NCI-H774 (cell line): ENCODE results near the gene ZNF598.

Source experiments
- DNase-seq: peaks from one replicate; lab custom pipeline; 2025; lab: John Stamatoyannopoulos, UW

ZNF598 gene

DNA sequence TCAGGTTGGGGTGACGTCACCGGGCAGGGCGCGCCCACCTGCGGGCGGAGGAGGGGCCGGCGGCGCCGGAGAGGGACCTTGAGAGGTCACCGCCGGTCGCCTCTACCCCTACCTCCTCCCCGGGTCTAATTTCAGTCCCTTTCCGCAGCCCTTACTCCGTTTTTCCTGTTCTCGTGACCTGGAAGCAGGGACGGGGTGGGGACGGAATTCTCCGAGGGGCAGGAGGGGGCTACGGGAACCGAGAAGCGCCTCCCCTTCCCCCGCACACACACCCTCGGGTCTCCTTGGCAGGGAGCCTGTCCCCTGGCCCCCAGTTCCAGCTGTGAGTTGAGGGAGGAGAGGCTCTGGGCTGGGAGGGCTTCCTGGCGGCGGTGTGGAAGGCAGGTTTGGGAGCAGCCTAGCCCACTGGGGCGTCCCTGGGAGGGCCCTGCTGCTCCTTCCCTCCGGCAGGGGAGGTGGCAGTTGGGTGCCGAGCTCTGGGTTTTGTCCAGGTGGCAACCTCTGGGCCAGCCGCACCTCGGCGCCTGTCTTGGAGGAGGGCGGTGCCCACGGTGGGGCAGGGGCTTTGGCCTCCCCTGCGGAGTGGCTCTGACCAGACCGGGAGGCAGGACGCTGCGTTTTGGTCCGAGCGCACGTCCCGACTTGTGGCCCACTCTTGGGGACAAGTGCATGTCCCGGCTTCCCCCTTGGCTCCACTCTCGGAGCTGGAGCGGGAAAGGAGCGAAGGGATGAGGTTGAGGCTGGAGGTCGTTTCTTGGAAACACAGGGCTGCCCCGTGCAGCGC lies 19.1 kb downstream of the ZNF598 start:
- DNase-seq, result no peak

- no peak for DNase-seq
These were observed 19.6 kb downstream of the ZNF598 start for GRCh38 chr16:1990101-1990350.

GRCh38 chr16:1989209-1990100 lies 20.2 kb downstream of the ZNF598 start, which contains the start of gene SYNGR3:
Gene SYNGR3 (plus strand): TSS chr16:1989970. CDS start chr16:1990103, 133 bp downstream.
- no peak for DNase-seq

- DNase-seq, result no peak
These were observed 22.4 kb downstream of the ZNF598 start for GRCh38 chr16:1987198-1987597.

- DNase-seq, result no peak
These were observed 24.0 kb downstream of the ZNF598 start for GRCh38 chr16:1985466-1986150.

DNA sequence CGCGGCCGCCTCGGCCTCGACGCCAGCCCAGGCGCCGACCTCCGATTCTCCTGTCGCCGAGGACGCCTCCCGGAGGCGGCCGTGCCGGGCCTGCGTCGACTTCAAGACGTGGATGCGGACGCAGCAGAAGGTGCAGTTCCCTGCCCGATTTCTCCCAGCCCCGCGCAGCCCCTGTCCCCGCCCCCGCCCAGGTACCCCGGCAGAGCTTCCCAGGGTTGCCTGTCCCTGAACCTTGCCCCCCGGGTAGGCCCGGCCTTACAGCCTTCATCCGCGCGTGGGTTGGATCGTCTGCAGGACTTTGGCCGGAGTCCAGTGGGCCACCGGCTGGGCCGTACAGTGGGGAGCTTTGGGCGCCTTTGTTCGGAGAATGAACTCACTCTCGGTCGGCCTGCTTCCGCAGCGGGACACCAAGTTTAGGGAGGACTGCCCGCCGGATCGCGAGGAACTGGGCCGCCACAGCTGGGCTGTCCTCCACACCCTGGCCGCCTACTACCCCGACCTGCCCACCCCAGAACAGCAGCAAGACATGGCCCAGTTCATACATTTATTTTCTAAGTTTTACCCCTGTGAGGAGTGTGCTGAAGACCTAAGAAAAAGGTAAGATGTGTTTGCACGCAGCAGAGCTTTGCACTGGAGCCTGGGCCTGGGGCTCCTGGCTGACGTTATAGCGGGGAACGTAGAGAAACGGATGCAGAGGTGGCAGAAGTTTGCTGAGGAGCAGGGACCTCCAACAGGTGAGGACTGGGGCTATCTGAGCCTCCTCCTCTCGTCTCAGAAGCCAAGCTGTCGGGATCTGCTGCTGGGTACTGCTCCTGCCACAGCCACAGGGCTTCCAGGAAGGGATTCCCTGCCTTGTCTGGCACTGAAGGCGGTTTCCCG lies 25.0 kb downstream of the ZNF598 start:
- DNase-seq, result no peak

DNA sequence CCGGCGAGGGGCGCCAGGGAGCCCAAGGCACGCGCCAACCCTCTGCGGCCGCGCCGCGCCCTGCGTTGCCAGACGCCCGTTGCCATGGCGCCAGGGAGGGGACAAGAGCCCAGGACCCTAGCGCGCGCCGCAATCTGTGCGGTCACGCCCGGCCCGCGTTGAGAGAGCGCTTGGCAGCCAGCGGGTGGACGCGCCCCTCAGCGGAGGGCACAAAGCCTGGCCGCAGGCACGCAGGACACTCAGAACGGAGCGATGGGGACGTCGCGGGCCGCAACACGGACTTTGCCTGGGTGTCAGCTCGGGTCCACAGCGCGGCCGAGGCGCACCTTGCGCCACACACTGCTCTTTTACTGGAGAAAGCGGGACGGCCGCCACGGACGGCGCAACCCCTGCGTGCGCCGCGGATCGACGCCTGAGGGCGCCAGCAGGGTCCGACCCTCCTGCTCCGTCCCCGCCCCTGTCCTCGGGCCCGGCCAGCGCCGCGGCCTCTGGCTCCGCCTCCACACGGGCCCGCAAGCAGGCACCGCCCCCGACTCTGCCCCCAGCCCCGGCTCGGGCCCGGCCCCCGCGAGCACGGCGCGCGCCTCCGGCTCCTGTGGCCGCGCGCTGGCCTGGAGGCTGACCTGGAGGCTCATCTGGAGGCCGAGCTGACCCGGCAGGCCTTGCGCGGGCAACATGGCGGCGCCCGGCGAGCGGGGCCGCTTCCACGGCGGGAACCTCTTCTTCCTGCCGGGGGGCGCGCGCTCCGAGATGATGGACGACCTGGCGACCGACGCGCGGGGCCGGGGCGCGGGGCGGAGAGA lies 25.9 kb downstream of the ZNF598 start, which contains the start of gene GFER:
Gene GFER (plus strand): TSS at position 650 of the 803 bp plus-strand sequence. CDS start 26 bp downstream, at position 676.
- peak; percentile 70 for DNase-seq

- no peak for DNase-seq
These were observed 26.6 kb downstream of the ZNF598 start for GRCh38 chr16:1982991-1983543.

GRCh38 chr16:1982013-1982433 lies 27.6 kb downstream of the ZNF598 start:
- no peak for DNase-seq

GRCh38 chr16:1981398-1981836 lies 28.2 kb downstream of the ZNF598 start, which contains the start of gene NOXO1:
Gene NOXO1 (minus strand): TSS chr16:1981469. CDS start chr16:1981179, 290 bp downstream.
- DNase-seq, result no peak

- no peak for DNase-seq
These were observed 28.9 kb downstream of the ZNF598 start for GRCh38 chr16:1980770-1981087.

- DNase-seq, result no peak
These were observed 29.4 kb downstream of the ZNF598 start for GRCh38 chr16:1980030-1980769.

DNA sequence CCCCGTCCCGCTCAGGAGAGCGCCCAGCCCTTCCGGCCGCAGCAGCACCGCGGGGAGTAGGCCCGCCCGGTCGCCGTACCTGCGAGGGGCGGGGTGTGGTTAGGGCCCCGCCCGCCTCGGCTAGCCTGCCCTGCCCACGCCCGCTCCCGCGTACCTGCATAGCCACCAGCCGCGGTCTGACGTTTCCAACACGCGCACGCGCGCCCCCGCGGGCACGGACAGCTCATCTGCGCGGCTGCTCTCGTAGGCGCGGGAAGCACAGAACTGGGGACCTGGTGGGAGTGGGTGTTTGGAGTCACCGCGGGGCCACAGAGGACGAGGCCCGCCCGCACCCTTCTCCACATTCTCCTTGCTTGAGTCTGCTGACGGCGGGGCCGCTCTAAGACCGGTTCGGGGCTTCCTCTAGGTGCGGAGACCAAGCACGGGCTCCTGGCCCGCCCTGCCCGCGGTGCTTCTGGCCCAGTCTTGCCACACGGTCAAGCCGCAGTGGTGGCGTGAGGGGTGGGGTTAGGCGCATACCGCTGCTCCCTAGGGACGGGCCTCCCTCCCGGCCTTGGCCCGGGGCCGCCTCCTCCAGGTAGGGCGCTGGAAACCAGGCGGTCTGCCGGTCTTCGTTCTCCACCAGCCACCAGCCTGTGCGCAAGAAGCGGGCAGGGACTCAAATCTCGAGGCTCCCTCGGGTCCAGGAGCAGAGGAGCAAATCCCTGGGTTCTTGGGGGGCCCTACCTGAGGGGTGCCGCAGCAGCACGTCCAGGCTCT lies 30.2 kb downstream of the ZNF598 start:
- DNase-seq, result peak; percentile 47

GRCh38 chr16:1978476-1979120 lies 31.0 kb downstream of the ZNF598 start:
- DNase-seq, result no peak

DNA sequence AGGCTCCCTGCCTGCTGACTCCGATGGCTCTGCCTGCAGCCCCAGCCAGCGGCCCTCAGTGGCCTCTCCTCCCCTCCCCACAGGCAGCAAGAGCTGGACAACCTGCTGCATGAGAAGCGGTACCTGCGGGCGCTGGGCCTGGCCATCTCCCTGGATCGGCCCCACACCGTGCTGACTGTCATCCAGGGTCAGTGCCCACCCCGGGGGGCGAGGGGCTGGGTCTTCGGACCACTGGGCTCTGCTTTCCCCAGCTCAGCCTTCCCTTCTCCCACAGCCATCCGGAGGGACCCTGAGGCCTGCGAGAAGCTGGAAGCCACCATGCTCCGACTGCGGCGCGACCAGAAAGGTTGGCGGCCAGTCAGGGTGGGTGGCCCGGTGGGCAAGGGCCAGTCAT lies 31.7 kb downstream of the ZNF598 start:
- no peak for DNase-seq

DNA sequence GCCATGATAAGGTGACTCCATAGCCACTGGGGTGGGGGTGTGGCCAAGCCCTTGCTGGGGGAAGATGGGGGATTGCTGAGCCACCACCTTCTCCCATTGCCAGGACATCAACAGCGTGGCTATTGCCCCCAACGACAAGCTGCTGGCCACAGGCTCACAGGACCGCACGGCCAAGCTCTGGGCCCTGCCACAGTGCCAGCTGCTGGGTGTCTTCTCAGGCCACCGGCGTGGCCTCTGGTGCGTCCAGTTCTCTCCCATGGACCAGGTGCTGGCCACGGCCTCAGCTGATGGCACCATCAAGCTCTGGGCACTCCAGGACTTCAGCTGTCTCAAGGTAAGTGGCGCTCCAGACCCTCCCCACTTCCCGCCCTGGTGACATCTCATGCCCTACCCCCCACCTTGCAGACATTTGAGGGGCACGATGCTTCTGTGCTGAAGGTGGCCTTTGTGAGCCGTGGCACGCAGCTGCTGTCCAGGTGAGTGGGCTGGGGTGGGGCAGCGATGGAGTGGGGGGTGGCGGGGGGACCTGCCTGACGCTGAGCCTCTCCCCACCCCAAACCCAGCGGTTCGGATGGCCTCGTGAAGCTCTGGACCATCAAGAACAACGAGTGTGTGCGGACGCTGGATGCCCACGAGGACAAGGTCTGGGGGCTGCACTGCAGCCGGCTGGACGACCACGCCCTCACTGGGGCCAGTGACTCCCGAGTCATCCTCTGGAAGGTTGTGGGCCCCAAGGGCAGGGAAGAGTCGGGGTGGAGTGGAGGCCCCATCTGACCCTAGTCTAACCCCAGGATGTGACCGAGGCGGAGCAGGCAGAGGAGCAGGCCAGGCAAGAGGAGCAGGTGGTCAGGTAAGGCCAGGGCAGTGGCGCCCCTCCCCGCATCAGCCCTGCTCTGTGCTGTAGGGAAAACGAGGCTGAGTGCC lies 32.4 kb downstream of the ZNF598 start:
- DNase-seq, result no peak

DNA sequence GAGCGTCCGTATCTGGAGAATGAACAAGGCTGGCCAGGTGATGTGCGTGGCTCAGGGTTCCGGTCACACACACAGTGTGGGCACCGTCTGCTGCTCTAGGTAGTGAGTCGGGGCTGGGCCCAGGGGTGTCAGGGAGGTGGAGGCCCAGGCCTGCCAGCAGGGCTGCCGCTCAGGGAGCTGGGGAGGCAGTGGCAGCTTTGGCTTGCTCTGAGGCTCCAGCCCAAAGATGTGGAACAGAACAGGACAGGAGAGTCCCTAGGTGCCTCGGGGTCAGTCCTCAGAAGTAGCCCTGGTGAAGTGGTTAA lies 33.5 kb downstream of the ZNF598 start:
- no peak for DNase-seq
